HepG2 (cell line): ENCODE results near the gene PRKAB1. TPM values are rescaled to one million over a fixed set of nuclear protein-coding genes. Genes with fewer than 3 reads are reported as not detected.
A peak's percentile ranks its signal among the peaks of the same experiment; 100 is the strongest.

Source experiments
- AHR ChIP-seq: IDR thresholded peaks from 2 replicates; pipeline ENCODE4 v1.6.1; 2018; ENCODE audit warnings: missing genetic modification reagents, missing compliant biosample characterization
- ARNTL ChIP-seq: sonication (generic); formaldehyde crosslinking; IDR thresholded peaks from 2 replicates; pipeline ENCODE4 v1.4.0; 2020; ENCODE audit warnings: mild to moderate bottlenecking, missing genetic modification reagents
- BCL6 ChIP-seq: IDR thresholded peaks from 2 replicates; pipeline ENCODE4 v1.6.1; 2016; ENCODE audit warnings: missing genetic modification reagents, missing compliant biosample characterization
- CEBPB ChIP-seq: IDR thresholded peaks from 2 replicates; pipeline ENCODE4 v1.6.1; 2011; ENCODE audit warnings: low read depth, low read length, improper control_type of control experiment, borderline replicate concordance
- HHEX ChIP-seq: IDR thresholded peaks from 2 replicates; pipeline ENCODE4 v1.6.1; 2016; ENCODE audit warnings: control low read depth
- KLF9 ChIP-seq: IDR thresholded peaks from 2 replicates; pipeline ENCODE4 v1.6.1; 2016; ENCODE audit warnings: low read depth
- MATR3 ChIP-seq: sonication (generic); formaldehyde crosslinking; IDR thresholded peaks from 2 replicates; pipeline ENCODE4 v1.4.0; 2020; ENCODE audit warnings: missing genetic modification reagents
- NR0B2 ChIP-seq: sonication (generic); formaldehyde crosslinking; IDR thresholded peaks from 2 replicates; pipeline ENCODE4 v1.4.0; 2020; ENCODE audit warnings: mild to moderate bottlenecking, missing genetic modification reagents
- SOX6 ChIP-seq, 2 experiments: fragments of 450-650 bp in 1 of 2; sonication (generic) in 1 of 2; formaldehyde crosslinking in 1 of 2; IDR thresholded peaks; 2 replicates each; pipeline versions ENCODE4 v1.4.0 to v1.6.1; 2017 to 2020; ENCODE audit warnings: antibody characterized with exemption in 1 of 2, mild to moderate bottlenecking in 1 of 2, missing genetic modification reagents in 1 of 2
- THAP9 ChIP-seq: sonication (generic); formaldehyde crosslinking; IDR thresholded peaks from 2 replicates; pipeline ENCODE4; 2020; ENCODE audit warnings: missing genetic modification reagents, mild to moderate bottlenecking, borderline replicate concordance
- ZBTB40 ChIP-seq, 2 experiments: fragments of 450-650 bp in 1 of 2; sonication (generic) in 1 of 2; formaldehyde crosslinking in 1 of 2; IDR thresholded peaks; 2 replicates each; pipeline versions ENCODE4 v1.6.1 to v1.8.0; 2016 to 2022; ENCODE audit warnings: antibody characterized with exemption in 1 of 2, mild to moderate bottlenecking in 1 of 2, missing genetic modification reagents in 1 of 2
- ZNF136 ChIP-seq: sonication (generic); formaldehyde crosslinking; IDR thresholded peaks from 2 replicates; pipeline ENCODE4 v1.8.1; 2022; ENCODE audit warnings: low read depth, mild to moderate bottlenecking, moderate library complexity, missing genetic modification reagents
- ZNF264 ChIP-seq: sonication (generic); formaldehyde crosslinking; IDR thresholded peaks from 2 replicates; pipeline ENCODE4 v1.4.0; 2020; ENCODE audit warnings: missing genetic modification reagents
- ZNF704 ChIP-seq: sonication (generic); formaldehyde crosslinking; IDR thresholded peaks from 2 replicates; pipeline ENCODE4 v1.8.1; 2023; ENCODE audit warnings: mild to moderate bottlenecking, inconsistent platforms, moderate library complexity, missing genetic modification reagents, borderline replicate concordance
- ZNF792 ChIP-seq: IDR thresholded peaks from 2 replicates; pipeline ENCODE4 v1.6.1; 2016
- polyA plus RNA-seq, 8 experiments: library from polyadenylated mRNA; depleted of rRNA in 3 of 8; stranded (reverse) in 7 of 8; unstranded in 1 of 8; fragments of >200 nt; fragmentation: Illumina TruSeq in 4 of 8; extraction: Trizol in 4 of 8; gene quantifications; 2 replicates each; pipeline versions ENCODE4 v1.2.1 to v1.2.3, GENCODE V29; 2011 to 2016; ENCODE audit warnings: low read depth in 4 of 8, missing spikeins in 1 of 8, mixed read lengths in 1 of 8; ENCODE audit not compliant: insufficient read depth in 1 of 8
- total RNA-seq, 5 experiments: library from RNA; depleted of rRNA; stranded (reverse); fragments of >200 nt; fragmentation: Illumina TruSeq; extraction: Trizol; gene quantifications; 2 replicates each; pipeline ENCODE4 v1.2.3, GENCODE V29; 2016; ENCODE audit warnings: low read depth in 1 of 5

The PRKAB1 gene
- total and polyA plus RNA-seq, 2 of the 13 experiments (the other 11 are each of a cell fraction or from before 2014, with no cell fraction given): 28.4 to 35.5 TPM

- TF ChIP-seq THAP9 (CRISPR knock-in tag) (peak; percentile 93; the same call in 1 of the 2 replicates), ZNF792 (peak; percentile 87), ARNTL (CRISPR knock-in tag) (0 out of 2 replicates have a peak, but pooled peaks have one; percentile 52), ZNF704 (CRISPR knock-in tag) (no peak), ZNF136 (CRISPR knock-in tag) (0 out of 2 replicates have a peak, but pooled peaks have one; percentile 32), HHEX (CRISPR knock-in tag) (no peak), AHR (CRISPR knock-in tag) (no peak), ZBTB40 (IDR thresholded peaks at IDR 0.05) (peak; percentile 94), ZBTB40 (CRISPR knock-in tag; IDR thresholded peaks at IDR 0.05) (peak; percentile 81; the same call in 1 of the 2 replicates), CEBPB (peak; percentile 38; the same call in 1 of the 2 replicates), SOX6 (IDR thresholded peaks at IDR 0.05) (no peak), SOX6 (CRISPR knock-in tag; IDR thresholded peaks at IDR 0.05) (peak; percentile 68), BCL6 (CRISPR knock-in tag) (0 out of 2 replicates have a peak, but pooled peaks have one; percentile 46), MATR3 (CRISPR knock-in tag) (no peak), NR0B2 (CRISPR knock-in tag) (peak; percentile 90), KLF9 (CRISPR knock-in tag) (0 out of 2 replicates have a peak, but pooled peaks have one; percentile 39), ZNF264 (CRISPR knock-in tag) (no peak)
Measured at GRCh38 chr12:119667577-119668323, at the start of gene PRKAB1 (continued).
